IMR-90 (cell line): ENCODE results near the gene GARIN3. TPM values are rescaled to one million over a fixed set of nuclear protein-coding genes. Genes with fewer than 3 reads are reported as not detected.

ENCODE experiments used
- ATAC-seq: fragments of 200-7000 bp; cut with Tn5 transposase; 2 replicates; pipeline ENCODE4 v1.9.1; 2020; ENCODE audit warnings: low read depth, mild to moderate bottlenecking, moderate library complexity
- BruUV-seq: library from RNA; stranded (reverse); fragments of 400-500 nt; replicated peaks from 2 replicates; lab custom pipeline; 2021; lab: Mats Ljungman, UMichigan
- CTCF ChIA-PET: fragments of 300-600 bp; formaldehyde crosslinking; extraction: SDS; loops from one replicate; lab custom pipeline; 2021; ENCODE audit warnings: antibody characterized with exemption; lab: Yijun Ruan, JAX
- POLR2A ChIA-PET: fragments of 300-600 bp; sonication (Branson Sonifier 250); formaldehyde crosslinking; loops from one replicate; lab custom pipeline; 2022; ENCODE audit warnings: antibody characterized with exemption; ENCODE audit not compliant: unreplicated experiment; lab: Charles Lee
- DNase-seq: peaks from one replicate; pipeline ENCODE4 v3.0.0; 2013
- H2AFZ ChIP-seq: replicated peaks from 2 replicates; pipeline ENCODE3; 2013; ENCODE audit warnings: low read length, mild to moderate bottlenecking; ENCODE audit not compliant: poor library complexity
- H2AK5ac ChIP-seq: 2 replicates; pipeline ENCODE4 v1.6.1; 2013; ENCODE audit warnings: low read depth, low read length, inconsistent platforms
- H2AK9ac ChIP-seq: replicated peaks from 2 replicates; pipeline ENCODE3; 2013; ENCODE audit warnings: mild to moderate bottlenecking, low read depth, low read length, moderate library complexity; ENCODE audit not compliant: poor library complexity
- H2BK120ac ChIP-seq: 2 replicates; pipeline ENCODE4 v1.6.1; 2013; ENCODE audit warnings: low read depth, low read length, inconsistent platforms
- H2BK15ac ChIP-seq: 3 replicates; pipeline ENCODE4 v1.6.1; 2013; ENCODE audit warnings: low read depth, low read length, inconsistent platforms
- H2BK20ac ChIP-seq: 2 replicates; pipeline ENCODE4 v1.6.1; 2013; ENCODE audit warnings: low read depth, mild to moderate bottlenecking, inconsistent platforms, low read length, moderate library complexity
- H2BK5ac ChIP-seq: 2 replicates; pipeline ENCODE4 v1.6.1; 2013; ENCODE audit warnings: mild to moderate bottlenecking, low read depth, low read length, inconsistent platforms; ENCODE audit not compliant: poor library complexity, severe bottlenecking
- H3K14ac ChIP-seq: replicated peaks from 2 replicates; pipeline ENCODE4 v1.6.1; 2013; ENCODE audit warnings: low read depth, low read length, inconsistent platforms
- H3K18ac ChIP-seq: 2 replicates; pipeline ENCODE4 v1.6.1; 2013; ENCODE audit warnings: low read depth, low read length, control low read depth
- H3K23ac ChIP-seq: 2 replicates; pipeline ENCODE4 v1.6.1; 2013; ENCODE audit warnings: low read depth, low read length, inconsistent platforms
- H3K27ac ChIP-seq: 2 replicates; pipeline ENCODE4 v1.5.1; 2013; ENCODE audit warnings: mild to moderate bottlenecking, control low read depth, low read length; ENCODE audit not compliant: insufficient read depth
- H3K27me3 ChIP-seq: 2 replicates; pipeline ENCODE4 v1.6.1; 2013; ENCODE audit warnings: low read length; ENCODE audit not compliant: control insufficient read depth, insufficient read depth
- H3K36me3 ChIP-seq: 2 replicates; pipeline ENCODE4 v1.6.1; 2013; ENCODE audit warnings: low read length, mixed read lengths; ENCODE audit not compliant: control insufficient read depth, insufficient read depth
- H3K4ac ChIP-seq: 2 replicates; pipeline ENCODE4 v1.6.1; 2013; ENCODE audit warnings: low read depth, low read length, inconsistent platforms
- H3K4me1 ChIP-seq: 2 replicates; pipeline ENCODE4 v1.6.1; 2013; ENCODE audit warnings: low read length, mixed read lengths; ENCODE audit not compliant: control insufficient read depth, insufficient read depth
- H3K4me2 ChIP-seq: 2 replicates; pipeline ENCODE4 v1.6.1; 2013; ENCODE audit warnings: low read depth, mild to moderate bottlenecking, control low read depth, low read length, moderate library complexity
- H3K4me3 ChIP-seq: 2 replicates; pipeline ENCODE4 v1.5.1; 2013; ENCODE audit warnings: low read depth, mild to moderate bottlenecking, control low read depth, low read length, moderate library complexity; ENCODE audit not compliant: insufficient read depth
- H3K56ac ChIP-seq: 2 replicates; pipeline ENCODE4 v1.6.1; 2013; ENCODE audit warnings: low read length, inconsistent platforms; ENCODE audit not compliant: insufficient read depth; ENCODE audit errors: extremely low read depth
- H3K79me1 ChIP-seq, 2 experiments: 2 replicates each; pipeline ENCODE4 v1.6.1; 2013; ENCODE audit warnings: low read length in 2 of 2, inconsistent platforms in 1 of 2, low read depth in 1 of 2
- H3K9ac ChIP-seq: 2 replicates; pipeline ENCODE4 v1.6.1; 2013; ENCODE audit warnings: low read depth, low read length, control low read depth
- H3K9me1 ChIP-seq: 2 replicates; pipeline ENCODE4 v1.6.1; 2013; ENCODE audit warnings: low read length, inconsistent platforms; ENCODE audit not compliant: insufficient read depth
- H3K9me3 ChIP-seq: 2 replicates; pipeline ENCODE4 v1.6.1; 2013; ENCODE audit warnings: low read length; ENCODE audit not compliant: control insufficient read depth, insufficient read depth
- H4K20me1 ChIP-seq: 2 replicates; pipeline ENCODE4 v1.6.1; 2013; ENCODE audit warnings: low read length, inconsistent platforms; ENCODE audit not compliant: insufficient read depth
- H4K5ac ChIP-seq: 2 replicates; pipeline ENCODE4 v1.6.1; 2013; ENCODE audit warnings: mild to moderate bottlenecking, low read depth, low read length, control low read depth
- H4K8ac ChIP-seq, 2 experiments: 2 replicates each; pipeline ENCODE4 v1.6.1; 2013; ENCODE audit warnings: low read depth in 2 of 2, low read length in 2 of 2, control low read depth in 1 of 2, inconsistent platforms in 1 of 2
- H4K91ac ChIP-seq: 2 replicates; pipeline ENCODE4 v1.6.1; 2013; ENCODE audit warnings: low read depth, low read length, inconsistent platforms; ENCODE audit not compliant: insufficient read depth
- BHLHE40 ChIP-seq: fragments of 150-350 bp; IDR thresholded peaks from 2 replicates; pipeline ENCODE4 v1.6.1; 2016; ENCODE audit warnings: mild to moderate bottlenecking, low read depth, low read length
- CEBPB ChIP-seq: IDR thresholded peaks from 2 replicates; pipeline ENCODE4 v1.6.1; 2012; ENCODE audit warnings: low read depth, low read length, improper control_type of control experiment
- CHD1 ChIP-seq: IDR thresholded peaks from 2 replicates; pipeline ENCODE4 v1.6.1; 2012; ENCODE audit warnings: low read depth, low read length, improper control_type of control experiment
- CTCF ChIP-seq: conservative IDR thresholded peaks from 2 replicates; pipeline ENCODE4 v1.5.1; 2012; ENCODE audit warnings: mild to moderate bottlenecking, low read depth, low read length, improper control_type of control experiment
- ELK1 ChIP-seq: fragments of 150-350 bp; IDR thresholded peaks from 2 replicates; pipeline ENCODE4 v1.6.1; 2016; ENCODE audit warnings: low read depth, mild to moderate bottlenecking, low read length, moderate library complexity, borderline replicate concordance
- FOS ChIP-seq: fragments of 150-350 bp; IDR thresholded peaks from 2 replicates; pipeline ENCODE4 v1.6.1; 2016; ENCODE audit warnings: low read depth, low read length
- MAFK ChIP-seq: IDR thresholded peaks from 2 replicates; pipeline ENCODE4 v1.6.1; 2012; ENCODE audit warnings: low read depth, low read length, improper control_type of control experiment
- MAZ ChIP-seq: IDR thresholded peaks from 2 replicates; pipeline ENCODE4 v1.6.1; 2012; ENCODE audit warnings: low read depth, mild to moderate bottlenecking, low read length, improper control_type of control experiment, moderate library complexity, borderline replicate concordance
- MXI1 ChIP-seq: IDR thresholded peaks from 2 replicates; pipeline ENCODE4 v1.6.1; 2012; ENCODE audit warnings: low read depth, mild to moderate bottlenecking, low read length, moderate library complexity, borderline replicate concordance
- NFE2L2 ChIP-seq: fragments of 150-350 bp; IDR thresholded peaks from 2 replicates; pipeline ENCODE4 v1.6.1; 2016; ENCODE audit warnings: low read depth, mild to moderate bottlenecking, low read length
- RAD21 ChIP-seq: IDR thresholded peaks from 2 replicates; pipeline ENCODE4 v1.6.1; 2012; ENCODE audit warnings: low read length, improper control_type of control experiment
- SMC3 ChIP-seq: fragments of 150-350 bp; IDR thresholded peaks from 2 replicates; pipeline ENCODE4 v1.6.1; 2016; ENCODE audit warnings: low read depth, mild to moderate bottlenecking, antibody characterized with exemption, low read length, moderate library complexity
- USF2 ChIP-seq: fragments of 150-350 bp; IDR thresholded peaks from 2 replicates; pipeline ENCODE4 v1.6.1; 2017; ENCODE audit warnings: mild to moderate bottlenecking, antibody characterized with exemption, low read length, low read depth
- WGBS, 2 experiments: methylation state at CpG; one replicate each; pipeline versions ENCODE4 v1.1.5 to v1.1.7; 2013; ENCODE audit warnings: missing lambda C conversion rate in 2 of 2; ENCODE audit not compliant: insufficient read length in 1 of 2; ENCODE audit errors: extremely low coverage in 2 of 2; 5-methylcytosine and 5-hydroxymethylcytosine counted together
- dilution Hi-C: fragments of 300-500 bp; cut with HindIII; formaldehyde crosslinking; loops from one replicate; pipeline ENCODE4 v1.14.3; 2018; ENCODE audit warnings: low sequenced_read_pairs; ENCODE audit not compliant: unreplicated experiment
- in situ Hi-C: fragments of 300-500 bp; cut with MboI; formaldehyde crosslinking; loops from 3 replicates; pipeline ENCODE4 v1.14.3; 2019; ENCODE audit warnings: low sequenced_read_pairs, inconsistent platforms, mixed read lengths
- intact Hi-C: fragments of 100-400 bp; cut with micrococcal nuclease; formaldehyde crosslinking; loops from 2 replicates; pipeline ENCODE4 v1.10.0; 2022
- polyA plus RNA-seq, 3 experiments: library from polyadenylated mRNA; depleted of rRNA; stranded (reverse); fragments of >200 nt; gene quantifications; 2 replicates each; pipeline ENCODE4 v1.2.3, GENCODE V29; 2012; ENCODE audit warnings: low replicate concordance in 1 of 3
- total RNA-seq: library from RNA; depleted of rRNA; stranded (reverse); fragments of >200 nt; gene quantifications from 2 replicates; pipeline ENCODE4 v1.2.3, GENCODE V29; 2012

The GARIN3 gene
- total and polyA plus RNA-seq, 2 of the 4 experiments (the other 2 are of a cell fraction) = not detected

- peak overlapping the region; percentile 98 for H4K5ac ChIP-seq
- peak overlapping the region; percentile 81 for H3K56ac ChIP-seq
- no peaks in the 10 kb centered on the region for H3K4me1 ChIP-seq
- peak overlapping the region; percentile 44; the same call in 1 of the 2 replicates for H2AK5ac ChIP-seq
- BruUV-seq = no TSS peak
- no peaks in the 10 kb centered on the region for H3K9me3 ChIP-seq
- H3K14ac ChIP-seq = peak overlapping the region; percentile 94
- H4K91ac ChIP-seq = peak overlapping the region; percentile 94
- dilution Hi-C loops = no loop called here
- intact Hi-C loops = no loop called here
- peak overlapping the region; percentile 84 for H3K4me3 ChIP-seq
- no peaks in the 10 kb centered on the region for H3K27me3 ChIP-seq
- no peaks in the 10 kb centered on the region for H4K20me1 ChIP-seq
- H3K36me3 ChIP-seq = peaks cover 3% of the 10 kb centered on the region; the same call in 1 of the 2 replicates
- H3K4me2 ChIP-seq = peak overlapping the region; percentile 95
- peak overlapping the region; percentile 85 for H3K18ac ChIP-seq
- DNase-seq (peak; percentile 6), ATAC-seq (peak; percentile 59)
- H3K23ac ChIP-seq = peak overlapping the region; percentile 99
- peak overlapping the region; percentile 66 for H2BK15ac ChIP-seq
- peak overlapping the region; percentile 89 for H2AK9ac ChIP-seq
- peaks cover 3% of the 10 kb centered on the region; the same call in 1 of the 2 replicates for H3K9me1 ChIP-seq
- H3K9ac ChIP-seq = peak overlapping the region; percentile 83
- peaks cover 16 to 23% of the 10 kb centered on the region in 2 experiments for H3K79me1 ChIP-seq
- WGBS, 2 experiments = 4% methylated on average over 6 of the region's 33 CpGs; no CpG with 5 or more reads in 1 of the 2 experiments
- ChIA-PET POLR2A (interaction anchor here (0.7 to 0.9 kb wide), 2 partner anchors 11 to 48 kb away, joined by 3 to 4 read pairs; no protein-coding TSS in a partner anchor), CTCF (interaction anchor here (1.6 kb wide), 1 partner anchor 27 kb away, joined by 5 read pairs; no protein-coding TSS in a partner anchor)
- H2BK120ac ChIP-seq = peak overlapping the region; percentile 86
- peak overlapping the region; percentile 76 for H3K27ac ChIP-seq
- peak overlapping the region; percentile 96 for H2AFZ ChIP-seq
- TF ChIP-seq CEBPB (no peak), FOS (no peak), CTCF (no peak), RAD21 (no peak), MXI1 (no peak), MAFK (no peak), SMC3 (no peak), NFE2L2 (no peak), ELK1 (no peak), USF2 (no peak), BHLHE40 (no peak), MAZ (no peak), CHD1 (no peak)
- peak overlapping the region; percentile 83 for H2BK5ac ChIP-seq
- H2BK20ac ChIP-seq = peak overlapping the region; percentile 68
- in situ Hi-C loops = loop anchor here (10.0 to 25.0 kb wide), 3 partner anchors 171 to 1206 kb away; partner anchors contain the start of gene LSM11
- H4K8ac ChIP-seq = peak overlapping the region; percentile 97 to 99
- peak overlapping the region; percentile 90 for H3K4ac ChIP-seq
These were observed 22.7 kb downstream of the GARIN3 start for GRCh38 chr5:157143127-157143971.
